OCI-LY3 (cell line): Measurements from ENCODE around the gene ELK3.

Source experiments
- CTCF ChIP-seq: fragments of 200-600, 300-600 bp; sonication (generic); IDR thresholded peaks from 2 replicates; pipeline ENCODE4 v1.5.1; 2014; ENCODE audit warnings: antibody characterized with exemption, low read length, low read depth
- EZH2phosphoT487 ChIP-seq: fragments of 200-600 bp; shearing (Covaris generic); IDR thresholded peaks from 2 replicates; pipeline ENCODE4 v1.6.1; 2018; ENCODE audit warnings: antibody characterized with exemption, mixed run types, low read depth

- no peak for TF ChIP-seq CTCF
- no peak for TF ChIP-seq EZH2phosphoT487
Observed at GRCh38 chr12:96196781-96197180, 2.6 kb downstream of the ELK3 start.
